NCI-H345 treated with DMSO at 0.1 percent for 48 hours (cell line): ENCODE results near the gene MRPS2.
"Not testable (repeated sequence)": the region's sequence is repeated elsewhere in the genome, so short reads cannot be mapped to it uniquely, and the experiment has no call there.

ENCODE experiments used
- DNase-seq: peaks from one replicate; lab custom pipeline; 2025; ENCODE audit not compliant: unreplicated experiment; lab: John Stamatoyannopoulos, UW

Gene MRPS2

GRCh38 chr9:135499326-135500070 is 984 bp upstream of the MRPS2 start:
- peak; percentile 68 for DNase-seq

- no peak for DNase-seq
These were observed 384 bp upstream of the MRPS2 start for GRCh38 chr9:135500071-135500524.

GRCh38 chr9:135501261-135502167 is 1.0 kb downstream of the MRPS2 start:
- no peak for DNase-seq

- no peak for DNase-seq
These were observed 1.8 kb downstream of the MRPS2 start for GRCh38 chr9:135502168-135502872.

GRCh38 chr9:135502873-135503321 is 2.4 kb downstream of the MRPS2 start:
- no peak for DNase-seq

GRCh38 chr9:135503371-135504261 is 3.1 kb downstream of the MRPS2 start:
- no peak for DNase-seq

- DNase-seq: peak; percentile 7
These were observed 4.1 kb downstream of the MRPS2 start for GRCh38 chr9:135504262-135505243.

- no peak for DNase-seq
These were observed 5.1 kb downstream of the MRPS2 start for GRCh38 chr9:135505406-135506187.

- DNase-seq: no peak
These were observed 6.0 kb downstream of the MRPS2 start for GRCh38 chr9:135506327-135507103.

GRCh38 chr9:135507104-135508035 is 6.9 kb downstream of the MRPS2 start:
- DNase-seq: no peak

GRCh38 chr9:135508211-135508820 is 7.8 kb downstream of the MRPS2 start:
- DNase-seq: no peak

- no peak for DNase-seq
These were observed 9.0 kb downstream of the MRPS2 start for GRCh38 chr9:135509458-135509857.

GRCh38 chr9:135512241-135512603 is 11.7 kb downstream of the MRPS2 start:
- DNase-seq: no peak

- no peak for DNase-seq
These were observed 12.4 kb downstream of the MRPS2 start for GRCh38 chr9:135512904-135513303.

GRCh38 chr9:135513351-135513846 is 12.9 kb downstream of the MRPS2 start:
- no peak for DNase-seq

- not testable (repeated sequence) for DNase-seq
These were observed 13.4 kb downstream of the MRPS2 start for GRCh38 chr9:135513906-135514305.
